ENCODE results near the gene KCTD8. TPM values are rescaled to one million over a fixed set of nuclear protein-coding genes. Genes with fewer than 3 reads are reported as not detected.

KCTD8 gene
- polyA plus RNA-seq, 2 of the 4 experiments (the other 2 are of a cell fraction), result not detected

DNA sequence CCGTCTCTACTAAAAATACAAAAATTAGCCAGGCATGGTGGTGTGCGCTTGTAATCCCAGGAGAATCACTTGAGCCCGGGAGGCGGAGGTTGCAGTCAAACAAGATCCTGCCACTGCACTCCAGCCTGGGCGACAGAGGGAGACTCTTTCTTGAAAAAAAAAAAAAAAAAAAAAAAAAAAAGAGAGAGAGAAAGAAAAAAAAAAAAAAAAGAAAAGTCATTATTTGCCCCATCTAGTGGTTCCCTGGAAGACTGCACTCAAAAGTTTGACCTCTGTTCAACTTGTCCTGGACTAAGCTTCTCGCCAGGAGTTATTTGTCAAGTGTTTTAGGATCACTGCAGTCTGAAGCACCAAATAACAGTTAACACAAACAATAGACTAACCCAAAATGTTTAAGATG lies 45.3 kb upstream of the KCTD8 start:
- Histone ChIP-seq H3K4me1 (no peaks in the 10 kb centered on the region), H3K4me2 (no peak overlapping the region), H3K4me3 (no peak overlapping the region), H3K27ac (no peak overlapping the region), H3K9me3 (no peaks in the 10 kb centered on the region)
- ATAC-seq (peak in 1 of 2 experiments; percentile 64; a peak in 1 of 6 replicates), DNase-seq (ENCODE audit: low read depth in 1 of 2, low spot score in 1 of 2) (peak; percentile 1 to 17), FAIRE-seq (no peak)
- CTCF ChIA-PET, result interaction anchor here (0.9 to 1.4 kb wide), 2 partner anchors 17 to 100 kb away, joined by 3 read pairs; no protein-coding TSS in a partner anchor
- 3% methylated on average over 6 of the region's 6 CpGs for WGBS (ENCODE audit: missing lambda C conversion rate)
- POLR2A ChIA-PET, result no interaction called here
- TF ChIP-seq HDAC2 (IDR thresholded peaks at IDR 0.05) (no peak), JUNB (IDR thresholded peaks at IDR 0.05) (no peak), MAZ (IDR thresholded peaks at IDR 0.05; ENCODE audit: borderline replicate concordance, low read depth, low read length) (no peak), FOSL2 (IDR thresholded peaks at IDR 0.05) (no peak), FOSL2 (CRISPR knock-in tag; IDR thresholded peaks at IDR 0.05) (no peak), KDM1A (IDR thresholded peaks at IDR 0.05; ENCODE audit: low read depth) (no peak), PHF8 (IDR thresholded peaks at IDR 0.05; ENCODE audit: borderline replicate concordance, low read depth) (no peak), POLR2AphosphoS2 (conservative IDR thresholded peaks at IDR 0.05; ENCODE audit: low read length) (no peak), EP300 (IDR thresholded peaks at IDR 0.05) (no peak), RAD21 (conservative IDR thresholded peaks at IDR 0.05 in 1 of 2, IDR thresholded peaks at IDR 0.05 in 1 of 2) (no peak), ZC3H11A (IDR thresholded peaks at IDR 0.05) (no peak), RARB (CRISPR knock-in tag; IDR thresholded peaks at IDR 0.05) (no peak), MYC (IDR thresholded peaks at IDR 0.05; ENCODE audit: borderline replicate concordance, low read length) (no peak), SMC3 (IDR thresholded peaks at IDR 0.05) (no peak)
- TF ChIP-seq, protein P1, sequence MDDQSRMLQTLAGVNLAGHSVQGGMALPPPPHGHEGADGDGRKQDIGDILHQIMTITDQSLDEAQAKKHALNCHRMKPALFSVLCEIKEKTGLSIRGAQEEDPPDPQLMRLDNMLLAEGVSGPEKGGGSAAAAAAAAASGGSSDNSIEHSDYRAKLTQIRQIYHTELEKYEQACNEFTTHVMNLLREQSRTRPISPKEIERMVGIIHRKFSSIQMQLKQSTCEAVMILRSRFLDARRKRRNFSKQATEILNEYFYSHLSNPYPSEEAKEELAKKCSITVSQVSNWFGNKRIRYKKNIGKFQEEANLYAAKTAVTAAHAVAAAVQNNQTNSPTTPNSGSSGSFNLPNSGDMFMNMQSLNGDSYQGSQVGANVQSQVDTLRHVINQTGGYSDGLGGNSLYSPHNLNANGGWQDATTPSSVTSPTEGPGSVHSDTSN (IDR thresholded peaks at IDR 0.05), result no peak
- TF ChIP-seq, protein P2, sequence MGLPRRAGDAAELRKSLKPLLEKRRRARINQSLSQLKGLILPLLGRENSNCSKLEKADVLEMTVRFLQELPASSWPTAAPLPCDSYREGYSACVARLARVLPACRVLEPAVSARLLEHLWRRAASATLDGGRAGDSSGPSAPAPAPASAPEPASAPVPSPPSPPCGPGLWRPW (IDR thresholded peaks at IDR 0.05), result no peak

DNA sequence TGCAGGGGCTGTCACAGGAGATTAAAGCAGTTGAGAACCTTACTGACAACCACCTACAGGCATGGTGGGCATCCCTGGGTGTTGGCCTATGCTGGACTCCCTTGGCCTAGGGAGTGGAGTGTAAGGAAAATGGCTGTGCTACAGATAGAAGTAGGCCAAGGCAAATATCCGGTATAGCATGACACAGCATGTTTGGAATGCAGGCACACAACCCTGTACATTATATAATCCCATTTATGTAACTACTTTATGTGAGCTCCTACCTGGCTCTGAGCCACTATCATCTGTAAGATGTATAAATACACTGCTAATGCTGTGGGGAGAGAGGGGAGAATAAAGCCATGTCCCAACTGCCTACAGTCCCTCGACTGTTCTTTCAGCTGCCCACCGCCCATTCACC lies 38.7 kb upstream of the KCTD8 start:
- POLR2A ChIA-PET, result no interaction called here
- TF ChIP-seq ZFP36 (IDR thresholded peaks at IDR 0.05; ENCODE audit: borderline replicate concordance, partially characterized antibody), result no peak
- no peak for TF ChIP-seq HOXA7 (CRISPR knock-in tag; IDR thresholded peaks at IDR 0.05)
- H3K4me1 ChIP-seq, result no peaks in the 10 kb centered on the region
- no peak overlapping the region for H3K27ac ChIP-seq
- no peak overlapping the region for H3K4me2 ChIP-seq
- no peak for FAIRE-seq
- H3K9me3 ChIP-seq, result no peaks in the 10 kb centered on the region
- 0% methylated on average over 2 of the region's 3 CpGs for WGBS (ENCODE audit: missing lambda C conversion rate)
- CTCF ChIA-PET, result no interaction called here
- DNase-seq (ENCODE audit: low read depth in 1 of 2, low spot score in 1 of 2), result no peak
- ATAC-seq, result no peak
- no peak overlapping the region for H3K4me3 ChIP-seq

DNA sequence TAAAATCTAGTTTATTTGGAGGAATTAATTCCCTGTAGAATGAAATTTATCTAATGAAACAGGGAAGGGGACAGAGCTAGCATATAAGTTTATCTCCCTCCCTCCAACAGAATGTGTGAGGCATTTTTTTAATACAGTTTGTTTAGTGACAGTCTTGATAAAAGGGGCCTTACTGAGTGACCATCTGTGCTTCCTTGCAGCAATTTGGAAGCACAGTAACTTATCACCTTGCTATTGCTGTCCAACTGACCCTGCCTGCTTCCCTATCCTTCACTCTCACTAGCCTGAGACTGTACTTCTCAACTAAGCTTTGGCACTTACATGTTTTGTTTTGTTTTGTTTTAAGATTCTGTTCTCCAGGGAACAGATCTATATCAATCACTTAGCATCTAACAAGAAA lies 31.1 kb upstream of the KCTD8 start:
- no peaks in the 10 kb centered on the region for H3K4me1 ChIP-seq
- POLR2A ChIA-PET, result no interaction called here
- H3K9me3 ChIP-seq, result no peaks in the 10 kb centered on the region
- ATAC-seq (no peak), DNase-seq (ENCODE audit: low read depth in 1 of 2, low spot score in 1 of 2) (no peak), FAIRE-seq (no peak)
- H3K4me3 ChIP-seq, result no peak overlapping the region
- no peak for TF ChIP-seq POLR2A (IDR thresholded peaks at IDR 0.05; ENCODE audit: low read length)
- no peak for TF ChIP-seq RAD21 (conservative IDR thresholded peaks at IDR 0.05 in 1 of 2, IDR thresholded peaks at IDR 0.05 in 1 of 2)
- TF ChIP-seq EHF (CRISPR knock-in tag; IDR thresholded peaks at IDR 0.05), result no peak
- no peak for TF ChIP-seq HOXA7 (CRISPR knock-in tag; IDR thresholded peaks at IDR 0.05)
- no peak for TF ChIP-seq CHD4 (IDR thresholded peaks at IDR 0.05; ENCODE audit: borderline replicate concordance)
- TF ChIP-seq, protein P3, sequence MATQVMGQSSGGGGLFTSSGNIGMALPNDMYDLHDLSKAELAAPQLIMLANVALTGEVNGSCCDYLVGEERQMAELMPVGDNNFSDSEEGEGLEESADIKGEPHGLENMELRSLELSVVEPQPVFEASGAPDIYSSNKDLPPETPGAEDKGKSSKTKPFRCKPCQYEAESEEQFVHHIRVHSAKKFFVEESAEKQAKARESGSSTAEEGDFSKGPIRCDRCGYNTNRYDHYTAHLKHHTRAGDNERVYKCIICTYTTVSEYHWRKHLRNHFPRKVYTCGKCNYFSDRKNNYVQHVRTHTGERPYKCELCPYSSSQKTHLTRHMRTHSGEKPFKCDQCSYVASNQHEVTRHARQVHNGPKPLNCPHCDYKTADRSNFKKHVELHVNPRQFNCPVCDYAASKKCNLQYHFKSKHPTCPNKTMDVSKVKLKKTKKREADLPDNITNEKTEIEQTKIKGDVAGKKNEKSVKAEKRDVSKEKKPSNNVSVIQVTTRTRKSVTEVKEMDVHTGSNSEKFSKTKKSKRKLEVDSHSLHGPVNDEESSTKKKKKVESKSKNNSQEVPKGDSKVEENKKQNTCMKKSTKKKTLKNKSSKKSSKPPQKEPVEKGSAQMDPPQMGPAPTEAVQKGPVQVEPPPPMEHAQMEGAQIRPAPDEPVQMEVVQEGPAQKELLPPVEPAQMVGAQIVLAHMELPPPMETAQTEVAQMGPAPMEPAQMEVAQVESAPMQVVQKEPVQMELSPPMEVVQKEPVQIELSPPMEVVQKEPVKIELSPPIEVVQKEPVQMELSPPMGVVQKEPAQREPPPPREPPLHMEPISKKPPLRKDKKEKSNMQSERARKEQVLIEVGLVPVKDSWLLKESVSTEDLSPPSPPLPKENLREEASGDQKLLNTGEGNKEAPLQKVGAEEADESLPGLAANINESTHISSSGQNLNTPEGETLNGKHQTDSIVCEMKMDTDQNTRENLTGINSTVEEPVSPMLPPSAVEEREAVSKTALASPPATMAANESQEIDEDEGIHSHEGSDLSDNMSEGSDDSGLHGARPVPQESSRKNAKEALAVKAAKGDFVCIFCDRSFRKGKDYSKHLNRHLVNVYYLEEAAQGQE (IDR thresholded peaks at IDR 0.05), result no peak
- TF ChIP-seq FOSB (CRISPR knock-in tag; IDR thresholded peaks at IDR 0.05), result no peak
- no peak for TF ChIP-seq HDAC2 (IDR thresholded peaks at IDR 0.05)
- TF ChIP-seq, protein P4, sequence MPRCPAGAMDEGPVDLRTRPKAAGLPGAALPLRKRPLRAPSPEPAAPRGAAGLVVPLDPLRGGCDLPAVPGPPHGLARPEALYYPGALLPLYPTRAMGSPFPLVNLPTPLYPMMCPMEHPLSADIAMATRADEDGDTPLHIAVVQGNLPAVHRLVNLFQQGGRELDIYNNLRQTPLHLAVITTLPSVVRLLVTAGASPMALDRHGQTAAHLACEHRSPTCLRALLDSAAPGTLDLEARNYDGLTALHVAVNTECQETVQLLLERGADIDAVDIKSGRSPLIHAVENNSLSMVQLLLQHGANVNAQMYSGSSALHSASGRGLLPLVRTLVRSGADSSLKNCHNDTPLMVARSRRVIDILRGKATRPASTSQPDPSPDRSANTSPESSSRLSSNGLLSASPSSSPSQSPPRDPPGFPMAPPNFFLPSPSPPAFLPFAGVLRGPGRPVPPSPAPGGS (IDR thresholded peaks at IDR 0.05), result no peak
- TF ChIP-seq BHLHE40 (IDR thresholded peaks at IDR 0.05; ENCODE audit: low read depth, low read length), result no peak
- TF ChIP-seq MAFK (IDR thresholded peaks at IDR 0.05; ENCODE audit: partially characterized antibody), result no peak
- TF ChIP-seq EP300 (IDR thresholded peaks at IDR 0.05), result no peak
- TF ChIP-seq SREBF2 (IDR thresholded peaks at IDR 0.05), result no peak
- no peak for TF ChIP-seq KDM5A (IDR thresholded peaks at IDR 0.05)
- TF ChIP-seq, protein P5, sequence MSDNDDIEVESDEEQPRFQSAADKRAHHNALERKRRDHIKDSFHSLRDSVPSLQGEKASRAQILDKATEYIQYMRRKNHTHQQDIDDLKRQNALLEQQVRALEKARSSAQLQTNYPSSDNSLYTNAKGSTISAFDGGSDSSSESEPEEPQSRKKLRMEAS (IDR thresholded peaks at IDR 0.05), result no peak
- no peak for TF ChIP-seq NFE2L2 (conservative IDR thresholded peaks at IDR 0.05; ENCODE audit: low read length)
- H3K4me2 ChIP-seq, result no peak overlapping the region
- H3K27ac ChIP-seq, result no peak overlapping the region
- CTCF ChIA-PET, result no interaction called here
